SK-N-SH (cell line): ENCODE results near the gene GUCA2B. TPM values are rescaled to one million over a fixed set of nuclear protein-coding genes. Genes with fewer than 3 reads are reported as not detected.

ENCODE experiments used
- CTCF ChIA-PET: fragments of 300-600, 350-600 bp; formaldehyde crosslinking; extraction: SDS; loops from one replicate; lab custom pipeline; 2021; lab: Yijun Ruan, JAX
- POLR2A ChIA-PET: fragments of 350-600 bp; sonication (Branson Sonifier 250); formaldehyde crosslinking; extraction: SDS; loops from one replicate; lab custom pipeline; 2020; ENCODE audit warnings: antibody characterized with exemption, inconsistent platforms; lab: Yijun Ruan, JAX
- DNase-seq: peaks from one replicate; pipeline ENCODE4 v3.0.0; 2012
- H2AFZ ChIP-seq: fragments of 200-600 bp; sonication (generic); 2 replicates; pipeline ENCODE4 v1.8.1; 2016; ENCODE audit warnings: antibody characterized with exemption, mild to moderate bottlenecking, low read depth
- H3F3A ChIP-seq: fragments of 200-600 bp; sonication (generic); replicated peaks from 2 replicates; pipeline ENCODE3; 2016; ENCODE audit warnings: antibody characterized with exemption, mild to moderate bottlenecking; ENCODE audit not compliant: insufficient read depth
- H3K27ac ChIP-seq, 2 experiments: fragments of 200-500 bp in 1 of 2; fragments of 200-600 bp in 1 of 2; sonication (Bioruptor generic) in 1 of 2; sonication (generic), shearing (Covaris generic) in 1 of 2; 2 replicates each; pipeline versions ENCODE4 v1.5.1 to v1.6.1; 2014 to 2016; ENCODE audit warnings: low read depth in 2 of 2, inconsistent platforms in 1 of 2, low read length in 1 of 2, mild to moderate bottlenecking in 1 of 2, mixed read lengths in 1 of 2
- H3K27me3 ChIP-seq: fragments of 200-600 bp; sonication (generic), shearing (Covaris generic); 2 replicates; pipeline ENCODE4 v1.6.1; 2016; ENCODE audit warnings: mixed run types; ENCODE audit not compliant: insufficient read depth
- H3K36me3 ChIP-seq, 2 experiments: fragments of 200-500 bp in 1 of 2; fragments of 200-600 bp in 1 of 2; sonication (Bioruptor generic) in 1 of 2; sonication (generic) in 1 of 2; replicated peaks in 1 of 2; 2 replicates each; pipeline versions ENCODE3 to v1.5.1; 2014 to 2016; ENCODE audit warnings: low read length in 1 of 2, mild to moderate bottlenecking in 1 of 2; ENCODE audit not compliant: insufficient read depth in 2 of 2, control insufficient read depth in 1 of 2
- H3K4me1 ChIP-seq, 2 experiments: fragments of 200-500 bp in 1 of 2; fragments of 200-600 bp in 1 of 2; sonication (Bioruptor generic) in 1 of 2; sonication (generic), shearing (Covaris generic) in 1 of 2; 2 replicates each; pipeline versions ENCODE4 v1.5.1 to v1.6.1; 2014 to 2016; ENCODE audit warnings: low read depth in 1 of 2, low read length in 1 of 2, mixed run types in 1 of 2; ENCODE audit not compliant: insufficient read depth in 2 of 2, control insufficient read depth in 1 of 2
- H3K4me2 ChIP-seq: fragments of 200-600 bp; sonication (generic), shearing (Covaris generic); 2 replicates; pipeline ENCODE4 v1.6.1; 2017; ENCODE audit warnings: mixed run types
- H3K4me3 ChIP-seq, 2 experiments: fragments of 200-500 bp in 1 of 2; fragments of 200-600 bp in 1 of 2; sonication (Bioruptor generic) in 1 of 2; sonication (generic), shearing (Covaris generic) in 1 of 2; 2 replicates each; pipeline versions ENCODE4 v1.5.1 to v1.8.1; 2014 to 2016; ENCODE audit warnings: low read depth in 2 of 2, inconsistent platforms in 1 of 2, low read length in 1 of 2, mild to moderate bottlenecking in 1 of 2, mixed read lengths in 1 of 2, moderate library complexity in 1 of 2
- H3K79me2 ChIP-seq: fragments of 200-600 bp; sonication (generic); 2 replicates; pipeline ENCODE4 v1.8.1; 2017; ENCODE audit warnings: mild to moderate bottlenecking; ENCODE audit not compliant: insufficient read depth
- H3K9ac ChIP-seq: fragments of 200-600 bp; sonication (generic); 2 replicates; pipeline ENCODE4 v1.6.1; 2017; ENCODE audit warnings: mixed run types
- H3K9me2 ChIP-seq: fragments of 200-600 bp; sonication (generic); 2 replicates; pipeline ENCODE4 v1.6.1; 2017; ENCODE audit warnings: mixed run types
- H3K9me3 ChIP-seq: fragments of 200-600 bp; sonication (generic); 2 replicates; pipeline ENCODE4 v1.6.1; 2017; ENCODE audit warnings: mixed run types, mild to moderate bottlenecking, moderate library complexity
- H4K20me1 ChIP-seq: fragments of 200-600 bp; sonication (generic); 2 replicates; pipeline ENCODE4 v1.6.1; 2017; ENCODE audit warnings: mild to moderate bottlenecking, mixed run types; ENCODE audit not compliant: insufficient read depth
- EP300 ChIP-seq, 2 experiments: IDR thresholded peaks; 2 replicates each; pipeline versions ENCODE4 v1.4.0 to v1.6.1; 2012; ENCODE audit warnings: borderline replicate concordance in 1 of 2, low read depth in 1 of 2, low read length in 1 of 2
- FOSL2 ChIP-seq: IDR thresholded peaks from 2 replicates; pipeline ENCODE4 v1.4.0; 2012; ENCODE audit warnings: low read depth, mild to moderate bottlenecking, moderate library complexity, borderline replicate concordance
- GABPA ChIP-seq: IDR thresholded peaks from 2 replicates; pipeline ENCODE4 v1.4.0; 2012; ENCODE audit warnings: low read depth, mild to moderate bottlenecking
- GATA2 ChIP-seq: sonication (generic); formaldehyde crosslinking; IDR thresholded peaks from 2 replicates; pipeline ENCODE4 v1.5.0; 2020; ENCODE audit warnings: mild to moderate bottlenecking, missing genetic modification reagents
- JUND ChIP-seq: IDR thresholded peaks from 2 replicates; pipeline ENCODE4 v1.4.0; 2012
- RAD21 ChIP-seq: IDR thresholded peaks from 2 replicates; pipeline ENCODE4 v1.6.1; 2012; ENCODE audit warnings: mild to moderate bottlenecking, low read length
- RCOR1 ChIP-seq: fragments of 150-350 bp; IDR thresholded peaks from 2 replicates; pipeline ENCODE4 v1.6.1; 2017; ENCODE audit warnings: antibody characterized with exemption, low read length
- RXRA ChIP-seq: IDR thresholded peaks from 2 replicates; pipeline ENCODE4 v1.4.0; 2012; ENCODE audit warnings: low read depth, mild to moderate bottlenecking, borderline replicate concordance
- TCF12 ChIP-seq: IDR thresholded peaks from 2 replicates; pipeline ENCODE4 v1.4.0; 2012
- TEAD4 ChIP-seq: IDR thresholded peaks from 2 replicates; pipeline ENCODE4 v1.4.0; 2012; ENCODE audit warnings: mild to moderate bottlenecking, borderline replicate concordance; ENCODE audit not compliant: insufficient read depth
- polyA plus RNA-seq, 3 experiments: library from polyadenylated mRNA; depleted of rRNA; stranded (reverse); fragments of >200 nt; gene quantifications; 2 replicates each; pipeline ENCODE4 v1.2.3, GENCODE V29; 2012
- TF ChIP-seq, protein P1 (sequence below): IDR thresholded peaks from 2 replicates; pipeline ENCODE4; 2012
- TF ChIP-seq, protein P2 (sequence below): IDR thresholded peaks from 2 replicates; pipeline ENCODE4 v1.6.1; 2012; ENCODE audit warnings: mild to moderate bottlenecking, low read depth, low read length, moderate library complexity
- TF ChIP-seq, protein P3 (sequence below): fragments of 150-350 bp; IDR thresholded peaks from 2 replicates; pipeline ENCODE4 v1.6.1; 2016; ENCODE audit warnings: mild to moderate bottlenecking, low read depth, low read length
- TF ChIP-seq, protein P4 (sequence below): IDR thresholded peaks from 2 replicates; pipeline ENCODE4 v1.4.0; 2012; ENCODE audit warnings: low read depth, borderline replicate concordance
- TF ChIP-seq, protein P5 (sequence below): fragments of 200-600 bp; sonication (generic); IDR thresholded peaks from 2 replicates; pipeline ENCODE4 v1.6.1; 2017; ENCODE audit warnings: antibody characterized with exemption, mild to moderate bottlenecking, moderate library complexity
- TF ChIP-seq, protein P6 (sequence below): fragments of 150-350 bp; IDR thresholded peaks from 2 replicates; pipeline ENCODE4 v1.6.1; 2017; ENCODE audit warnings: antibody characterized with exemption, low read length, low read depth, borderline replicate concordance

The GUCA2B gene
- polyA plus RNA-seq, 1 of the 3 experiments (the other 2 are of a cell fraction): not detected

DNA sequence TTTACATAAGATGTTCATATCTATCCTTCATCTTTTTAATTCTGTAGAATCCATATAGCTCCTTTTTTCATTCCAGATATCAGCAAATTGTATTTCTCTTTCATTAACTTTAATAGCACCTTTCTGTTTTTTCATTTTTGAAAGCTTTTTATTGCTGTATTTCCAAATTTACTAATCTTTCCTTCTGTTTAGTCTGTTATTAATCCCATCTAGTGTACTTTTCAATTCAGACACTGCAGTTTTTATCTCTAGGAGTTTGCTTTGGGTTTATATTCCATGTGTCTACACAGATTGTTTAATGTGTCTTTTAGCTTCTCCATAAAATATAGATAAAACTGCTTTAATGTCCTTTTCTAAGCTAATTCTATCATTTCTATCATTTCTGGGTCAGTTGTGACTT lies 48.8 kb downstream of the GUCA2B start:
- no peaks in the 10 kb centered on the region for H3K4me1 ChIP-seq
- no peak overlapping the region for H3K4me2 ChIP-seq
- CTCF ChIA-PET: interaction anchor here (0.7 to 3.1 kb wide), 4 partner anchors 9 to 29 kb away, joined by 3 to 10 read pairs (median 4); no protein-coding TSS in a partner anchor
- no peaks in the 10 kb centered on the region for H3K9me3 ChIP-seq
- no peaks in the 10 kb centered on the region for H4K20me1 ChIP-seq
- H2AFZ ChIP-seq: no peak overlapping the region
- no peak overlapping the region for H3K9ac ChIP-seq
- no peak overlapping the region for H3K4me3 ChIP-seq
- no peaks in the 10 kb centered on the region for H3K27me3 ChIP-seq
- no peaks in the 10 kb centered on the region for H3K9me2 ChIP-seq
- POLR2A ChIA-PET: no interaction called here
- TF ChIP-seq, protein P1, sequence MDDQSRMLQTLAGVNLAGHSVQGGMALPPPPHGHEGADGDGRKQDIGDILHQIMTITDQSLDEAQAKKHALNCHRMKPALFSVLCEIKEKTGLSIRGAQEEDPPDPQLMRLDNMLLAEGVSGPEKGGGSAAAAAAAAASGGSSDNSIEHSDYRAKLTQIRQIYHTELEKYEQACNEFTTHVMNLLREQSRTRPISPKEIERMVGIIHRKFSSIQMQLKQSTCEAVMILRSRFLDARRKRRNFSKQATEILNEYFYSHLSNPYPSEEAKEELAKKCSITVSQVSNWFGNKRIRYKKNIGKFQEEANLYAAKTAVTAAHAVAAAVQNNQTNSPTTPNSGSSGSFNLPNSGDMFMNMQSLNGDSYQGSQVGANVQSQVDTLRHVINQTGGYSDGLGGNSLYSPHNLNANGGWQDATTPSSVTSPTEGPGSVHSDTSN: no peak
- TF ChIP-seq RCOR1 (no peak), TEAD4 (no peak), FOSL2 (no peak), JUND (no peak), GABPA (no peak), TCF12 (no peak), RAD21 (no peak), GATA2 (CRISPR knock-in tag) (no peak), EP300 (IDR thresholded peaks at IDR 0.05; ENCODE audit: borderline replicate concordance in 1 of 2, low read depth in 1 of 2, low read length in 1 of 2) (no peak), RXRA (no peak)
- TF ChIP-seq, protein P2, sequence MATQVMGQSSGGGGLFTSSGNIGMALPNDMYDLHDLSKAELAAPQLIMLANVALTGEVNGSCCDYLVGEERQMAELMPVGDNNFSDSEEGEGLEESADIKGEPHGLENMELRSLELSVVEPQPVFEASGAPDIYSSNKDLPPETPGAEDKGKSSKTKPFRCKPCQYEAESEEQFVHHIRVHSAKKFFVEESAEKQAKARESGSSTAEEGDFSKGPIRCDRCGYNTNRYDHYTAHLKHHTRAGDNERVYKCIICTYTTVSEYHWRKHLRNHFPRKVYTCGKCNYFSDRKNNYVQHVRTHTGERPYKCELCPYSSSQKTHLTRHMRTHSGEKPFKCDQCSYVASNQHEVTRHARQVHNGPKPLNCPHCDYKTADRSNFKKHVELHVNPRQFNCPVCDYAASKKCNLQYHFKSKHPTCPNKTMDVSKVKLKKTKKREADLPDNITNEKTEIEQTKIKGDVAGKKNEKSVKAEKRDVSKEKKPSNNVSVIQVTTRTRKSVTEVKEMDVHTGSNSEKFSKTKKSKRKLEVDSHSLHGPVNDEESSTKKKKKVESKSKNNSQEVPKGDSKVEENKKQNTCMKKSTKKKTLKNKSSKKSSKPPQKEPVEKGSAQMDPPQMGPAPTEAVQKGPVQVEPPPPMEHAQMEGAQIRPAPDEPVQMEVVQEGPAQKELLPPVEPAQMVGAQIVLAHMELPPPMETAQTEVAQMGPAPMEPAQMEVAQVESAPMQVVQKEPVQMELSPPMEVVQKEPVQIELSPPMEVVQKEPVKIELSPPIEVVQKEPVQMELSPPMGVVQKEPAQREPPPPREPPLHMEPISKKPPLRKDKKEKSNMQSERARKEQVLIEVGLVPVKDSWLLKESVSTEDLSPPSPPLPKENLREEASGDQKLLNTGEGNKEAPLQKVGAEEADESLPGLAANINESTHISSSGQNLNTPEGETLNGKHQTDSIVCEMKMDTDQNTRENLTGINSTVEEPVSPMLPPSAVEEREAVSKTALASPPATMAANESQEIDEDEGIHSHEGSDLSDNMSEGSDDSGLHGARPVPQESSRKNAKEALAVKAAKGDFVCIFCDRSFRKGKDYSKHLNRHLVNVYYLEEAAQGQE: no peak
- TF ChIP-seq, protein P3, sequence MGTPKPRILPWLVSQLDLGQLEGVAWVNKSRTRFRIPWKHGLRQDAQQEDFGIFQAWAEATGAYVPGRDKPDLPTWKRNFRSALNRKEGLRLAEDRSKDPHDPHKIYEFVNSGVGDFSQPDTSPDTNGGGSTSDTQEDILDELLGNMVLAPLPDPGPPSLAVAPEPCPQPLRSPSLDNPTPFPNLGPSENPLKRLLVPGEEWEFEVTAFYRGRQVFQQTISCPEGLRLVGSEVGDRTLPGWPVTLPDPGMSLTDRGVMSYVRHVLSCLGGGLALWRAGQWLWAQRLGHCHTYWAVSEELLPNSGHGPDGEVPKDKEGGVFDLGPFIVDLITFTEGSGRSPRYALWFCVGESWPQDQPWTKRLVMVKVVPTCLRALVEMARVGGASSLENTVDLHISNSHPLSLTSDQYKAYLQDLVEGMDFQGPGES: no peak
- TF ChIP-seq, protein P4, sequence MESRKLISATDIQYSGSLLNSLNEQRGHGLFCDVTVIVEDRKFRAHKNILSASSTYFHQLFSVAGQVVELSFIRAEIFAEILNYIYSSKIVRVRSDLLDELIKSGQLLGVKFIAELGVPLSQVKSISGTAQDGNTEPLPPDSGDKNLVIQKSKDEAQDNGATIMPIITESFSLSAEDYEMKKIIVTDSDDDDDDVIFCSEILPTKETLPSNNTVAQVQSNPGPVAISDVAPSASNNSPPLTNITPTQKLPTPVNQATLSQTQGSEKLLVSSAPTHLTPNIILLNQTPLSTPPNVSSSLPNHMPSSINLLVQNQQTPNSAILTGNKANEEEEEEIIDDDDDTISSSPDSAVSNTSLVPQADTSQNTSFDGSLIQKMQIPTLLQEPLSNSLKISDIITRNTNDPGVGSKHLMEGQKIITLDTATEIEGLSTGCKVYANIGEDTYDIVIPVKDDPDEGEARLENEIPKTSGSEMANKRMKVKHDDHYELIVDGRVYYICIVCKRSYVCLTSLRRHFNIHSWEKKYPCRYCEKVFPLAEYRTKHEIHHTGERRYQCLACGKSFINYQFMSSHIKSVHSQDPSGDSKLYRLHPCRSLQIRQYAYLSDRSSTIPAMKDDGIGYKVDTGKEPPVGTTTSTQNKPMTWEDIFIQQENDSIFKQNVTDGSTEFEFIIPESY: no peak
- TF ChIP-seq, protein P5, sequence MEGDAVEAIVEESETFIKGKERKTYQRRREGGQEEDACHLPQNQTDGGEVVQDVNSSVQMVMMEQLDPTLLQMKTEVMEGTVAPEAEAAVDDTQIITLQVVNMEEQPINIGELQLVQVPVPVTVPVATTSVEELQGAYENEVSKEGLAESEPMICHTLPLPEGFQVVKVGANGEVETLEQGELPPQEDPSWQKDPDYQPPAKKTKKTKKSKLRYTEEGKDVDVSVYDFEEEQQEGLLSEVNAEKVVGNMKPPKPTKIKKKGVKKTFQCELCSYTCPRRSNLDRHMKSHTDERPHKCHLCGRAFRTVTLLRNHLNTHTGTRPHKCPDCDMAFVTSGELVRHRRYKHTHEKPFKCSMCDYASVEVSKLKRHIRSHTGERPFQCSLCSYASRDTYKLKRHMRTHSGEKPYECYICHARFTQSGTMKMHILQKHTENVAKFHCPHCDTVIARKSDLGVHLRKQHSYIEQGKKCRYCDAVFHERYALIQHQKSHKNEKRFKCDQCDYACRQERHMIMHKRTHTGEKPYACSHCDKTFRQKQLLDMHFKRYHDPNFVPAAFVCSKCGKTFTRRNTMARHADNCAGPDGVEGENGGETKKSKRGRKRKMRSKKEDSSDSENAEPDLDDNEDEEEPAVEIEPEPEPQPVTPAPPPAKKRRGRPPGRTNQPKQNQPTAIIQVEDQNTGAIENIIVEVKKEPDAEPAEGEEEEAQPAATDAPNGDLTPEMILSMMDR: no peak
- TF ChIP-seq, protein P6, sequence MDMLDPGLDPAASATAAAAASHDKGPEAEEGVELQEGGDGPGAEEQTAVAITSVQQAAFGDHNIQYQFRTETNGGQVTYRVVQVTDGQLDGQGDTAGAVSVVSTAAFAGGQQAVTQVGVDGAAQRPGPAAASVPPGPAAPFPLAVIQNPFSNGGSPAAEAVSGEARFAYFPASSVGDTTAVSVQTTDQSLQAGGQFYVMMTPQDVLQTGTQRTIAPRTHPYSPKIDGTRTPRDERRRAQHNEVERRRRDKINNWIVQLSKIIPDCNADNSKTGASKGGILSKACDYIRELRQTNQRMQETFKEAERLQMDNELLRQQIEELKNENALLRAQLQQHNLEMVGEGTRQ: no peak
- TF ChIP-seq, all 33 proteins: peak for 0
- DNase-seq: no peak
- peaks cover 39 to 73% of the 10 kb centered on the region in 2 experiments for H3K36me3 ChIP-seq
- H3K27ac ChIP-seq: no peak overlapping the region
- H3K79me2 ChIP-seq: peaks cover 28% of the 10 kb centered on the region
- peaks cover 5% of the 10 kb centered on the region for H3F3A ChIP-seq
